Measurements from ENCODE around the gene SLC39A7. TPM values are rescaled to one million over a fixed set of nuclear protein-coding genes. Genes with fewer than 3 reads are reported as not detected.

SLC39A7 gene
- polyA plus RNA-seq, 1 experiment = 129 TPM

DNA sequence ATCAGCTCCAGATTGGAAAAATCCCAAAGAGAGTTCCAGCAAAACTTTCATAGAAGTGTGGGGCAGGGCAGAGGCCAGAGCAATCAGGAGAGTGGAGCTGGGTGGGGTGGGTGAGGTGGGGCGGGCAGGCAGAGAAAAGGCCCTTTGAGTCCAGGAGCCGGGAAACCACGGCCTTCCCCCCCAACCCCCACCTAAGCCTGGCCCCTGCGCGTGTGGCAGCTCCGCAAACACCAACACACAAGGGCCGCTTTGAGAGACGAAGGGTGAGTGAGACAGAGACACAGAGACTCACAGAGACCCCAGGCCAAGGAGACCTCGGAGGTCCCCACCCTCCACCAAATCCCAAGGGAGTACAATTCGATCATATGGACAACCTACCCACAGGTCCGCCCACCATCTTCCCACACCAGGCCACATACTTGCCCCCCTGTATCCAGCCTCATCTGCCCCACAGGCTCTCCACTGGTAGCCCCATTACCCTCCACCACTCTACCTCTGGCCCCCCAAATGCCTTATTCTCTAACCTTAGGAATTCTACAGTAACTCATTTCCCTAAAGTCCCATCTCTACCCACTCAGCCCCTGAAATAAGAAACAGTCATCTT lies 10.1 kb upstream of the SLC39A7 start:
- H3K27me3 ChIP-seq (ENCODE audit: control insufficient read depth, insufficient read depth, low read length) = peaks cover 46% of the 10 kb centered on the region
- TF ChIP-seq, protein P1, sequence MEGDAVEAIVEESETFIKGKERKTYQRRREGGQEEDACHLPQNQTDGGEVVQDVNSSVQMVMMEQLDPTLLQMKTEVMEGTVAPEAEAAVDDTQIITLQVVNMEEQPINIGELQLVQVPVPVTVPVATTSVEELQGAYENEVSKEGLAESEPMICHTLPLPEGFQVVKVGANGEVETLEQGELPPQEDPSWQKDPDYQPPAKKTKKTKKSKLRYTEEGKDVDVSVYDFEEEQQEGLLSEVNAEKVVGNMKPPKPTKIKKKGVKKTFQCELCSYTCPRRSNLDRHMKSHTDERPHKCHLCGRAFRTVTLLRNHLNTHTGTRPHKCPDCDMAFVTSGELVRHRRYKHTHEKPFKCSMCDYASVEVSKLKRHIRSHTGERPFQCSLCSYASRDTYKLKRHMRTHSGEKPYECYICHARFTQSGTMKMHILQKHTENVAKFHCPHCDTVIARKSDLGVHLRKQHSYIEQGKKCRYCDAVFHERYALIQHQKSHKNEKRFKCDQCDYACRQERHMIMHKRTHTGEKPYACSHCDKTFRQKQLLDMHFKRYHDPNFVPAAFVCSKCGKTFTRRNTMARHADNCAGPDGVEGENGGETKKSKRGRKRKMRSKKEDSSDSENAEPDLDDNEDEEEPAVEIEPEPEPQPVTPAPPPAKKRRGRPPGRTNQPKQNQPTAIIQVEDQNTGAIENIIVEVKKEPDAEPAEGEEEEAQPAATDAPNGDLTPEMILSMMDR (IDR thresholded peaks at IDR 0.05; ENCODE audit: low read depth, low read length) = no peak
- CTCF ChIA-PET = interaction anchor here (0.9 to 1.2 kb wide), 3 partner anchors 8 to 257 kb away, joined by 3 to 5 read pairs (median 4); no protein-coding TSS in a partner anchor
- POLR2A ChIA-PET = interaction anchor here (0.9 kb wide), 1 partner anchor 14 kb away, joined by 5 read pairs; the partner anchor contains the start of gene HSD17B8
- no peak overlapping the region for H3K27ac ChIP-seq (ENCODE audit: low read depth, low read length)
- DNase-seq (ENCODE audit: low read depth, low spot score) = no peak
- H3K4me3 ChIP-seq (ENCODE audit: low read depth, low read length) = no peak overlapping the region
- H3K9me3 ChIP-seq (ENCODE audit: control insufficient read depth, insufficient read depth, low read length) = no peaks in the 10 kb centered on the region; the same call in 1 of the 2 replicates

DNA sequence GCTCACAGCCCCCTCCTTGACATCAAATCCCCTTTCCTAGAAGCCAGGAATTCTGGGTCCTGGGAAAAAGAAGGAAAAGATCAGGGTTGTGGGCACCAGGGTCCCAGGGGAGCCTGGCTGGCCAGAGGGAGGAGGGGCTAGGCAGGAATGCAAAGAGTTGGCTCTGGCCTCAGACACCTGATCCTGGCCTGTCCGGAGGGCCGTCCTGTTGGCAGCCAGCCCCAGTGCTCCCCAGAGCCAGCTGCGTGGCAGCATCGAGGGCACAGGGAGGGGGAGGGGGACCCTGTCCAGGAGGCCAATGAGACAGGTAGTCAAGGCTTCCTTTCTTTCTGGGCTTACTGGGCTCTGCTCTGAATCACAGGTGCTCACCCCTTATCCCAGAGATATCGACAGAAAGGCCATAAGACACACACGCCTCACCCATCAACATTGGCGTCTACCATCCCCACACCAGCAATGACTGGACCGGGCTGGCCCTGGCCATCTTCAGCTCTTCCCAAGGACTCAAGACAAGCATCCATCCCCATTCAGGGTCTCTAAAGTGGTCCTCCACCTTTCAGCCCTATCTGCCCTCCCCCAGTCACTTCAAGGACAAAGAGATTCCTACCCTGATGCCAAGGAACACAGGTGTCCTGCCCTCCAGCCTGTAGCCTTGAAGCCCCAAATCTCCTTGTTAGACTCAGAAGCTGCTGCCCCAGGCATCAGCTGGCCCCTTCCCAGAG lies 9.1 kb upstream of the SLC39A7 start:
- no peak overlapping the region for H3K4me3 ChIP-seq (ENCODE audit: low read depth, low read length)
- no peaks in the 10 kb centered on the region; the same call in 1 of the 2 replicates for H3K9me3 ChIP-seq (ENCODE audit: control insufficient read depth, insufficient read depth, low read length)
- H3K27me3 ChIP-seq (ENCODE audit: control insufficient read depth, insufficient read depth, low read length) = peaks cover 42% of the 10 kb centered on the region
- ChIA-PET POLR2A (no interaction called here), CTCF (interaction anchor here (0.6 kb wide), 1 partner anchor 56 kb away, joined by 4 read pairs; no protein-coding TSS in a partner anchor)
- TF ChIP-seq, protein P1 (IDR thresholded peaks at IDR 0.05; ENCODE audit: low read depth, low read length) = no peak
- no peak overlapping the region for H3K27ac ChIP-seq (ENCODE audit: low read depth, low read length)
- DNase-seq (ENCODE audit: low read depth, low spot score) = no peak

DNA sequence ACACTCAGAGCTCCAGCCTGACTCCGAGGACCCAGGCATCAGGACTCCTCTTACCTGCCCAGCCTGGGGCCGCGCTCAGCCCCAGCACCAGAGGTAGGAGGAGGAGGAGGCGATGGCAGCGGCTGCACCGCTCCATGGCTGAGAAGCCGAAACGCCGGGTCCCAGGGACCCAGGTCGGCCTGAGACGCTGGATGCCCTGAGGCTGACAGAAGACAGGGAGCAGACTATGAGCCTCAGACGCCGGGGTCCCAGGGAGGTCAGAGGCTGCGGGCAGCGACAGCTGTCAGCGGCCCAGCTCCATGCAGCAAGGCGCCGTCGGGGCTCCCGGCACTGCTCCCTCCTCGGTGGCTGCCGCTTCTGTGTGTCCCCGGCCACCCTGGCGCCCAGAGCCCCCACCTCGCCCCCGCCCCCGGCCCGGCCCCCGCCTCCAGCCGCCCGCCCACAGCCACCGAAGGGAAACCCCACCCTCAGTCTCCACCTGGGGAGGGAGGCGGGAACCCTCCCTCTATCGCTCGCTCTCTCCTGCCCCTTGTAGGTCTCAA lies 8.5 kb upstream of the SLC39A7 start, which contains the start of gene COL11A2:
Gene COL11A2 (minus strand): TSS at position 363 of the 542 bp plus-strand sequence. CDS start 227 bp downstream, at position 136.
- POLR2A ChIA-PET = no interaction called here
- no peaks in the 10 kb centered on the region; the same call in 1 of the 2 replicates for H3K9me3 ChIP-seq (ENCODE audit: control insufficient read depth, insufficient read depth, low read length)
- peaks cover 37% of the 10 kb centered on the region for H3K27me3 ChIP-seq (ENCODE audit: control insufficient read depth, insufficient read depth, low read length)
- TF ChIP-seq, protein P1 (IDR thresholded peaks at IDR 0.05; ENCODE audit: low read depth, low read length) = no peak
- CTCF ChIA-PET = interaction anchor here (0.6 kb wide), 1 partner anchor 56 kb away, joined by 4 read pairs; no protein-coding TSS in a partner anchor
- DNase-seq (ENCODE audit: low read depth, low spot score) = no peak
- H3K27ac ChIP-seq (ENCODE audit: low read depth, low read length) = no peak within 1 kb of the TSS
- peak within 1 kb of the TSS; percentile 37 for H3K4me3 ChIP-seq (ENCODE audit: low read depth, low read length)

DNA sequence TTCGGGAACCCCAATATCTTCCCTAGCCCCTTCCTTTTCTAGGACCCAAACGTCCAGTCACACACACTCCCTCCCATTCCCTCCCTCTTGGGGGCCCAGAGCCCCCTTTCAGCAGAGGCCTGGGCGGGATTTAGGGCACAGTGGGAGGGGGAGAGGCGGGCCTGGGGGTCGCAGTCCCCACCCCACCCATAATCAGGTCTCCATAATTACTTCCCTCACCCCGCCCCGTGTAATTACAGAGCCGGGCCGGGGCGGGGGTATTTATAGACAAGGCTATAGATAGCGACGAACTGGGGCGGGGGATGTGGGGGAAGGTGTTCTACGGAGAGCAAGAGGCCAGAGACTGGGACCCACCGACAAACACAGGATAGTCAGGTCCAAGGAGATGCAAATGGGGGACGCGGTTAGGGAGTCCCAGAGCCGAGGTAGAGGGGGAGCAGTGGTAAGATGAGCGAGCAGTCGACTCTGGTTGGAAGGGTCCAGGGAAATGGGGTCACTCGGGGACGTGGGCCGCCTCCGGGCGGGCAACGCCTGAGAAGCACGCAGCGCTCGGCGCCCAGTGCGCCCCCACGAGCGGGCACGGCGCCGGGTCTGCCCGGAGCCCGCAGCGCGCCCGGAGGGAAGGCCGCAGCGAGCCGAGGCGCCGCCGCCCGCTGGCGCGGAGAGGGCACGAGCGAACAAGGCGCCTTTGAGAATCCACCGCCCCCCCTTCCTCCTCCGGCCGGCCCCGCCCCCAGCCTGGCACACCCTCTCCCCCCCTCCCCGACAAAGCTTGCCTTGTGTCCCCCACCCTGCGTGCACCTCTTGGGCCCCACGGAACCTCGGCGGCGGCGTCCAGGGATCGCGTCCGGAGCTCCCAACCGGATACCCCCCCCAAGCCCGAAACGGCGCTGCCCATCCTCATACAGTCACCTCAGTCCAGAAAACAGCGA lies 7.7 kb upstream of the SLC39A7 start:
- ChIA-PET POLR2A (no interaction called here), CTCF (no interaction called here)
- DNase-seq (ENCODE audit: low read depth, low spot score) = no peak
- H3K9me3 ChIP-seq (ENCODE audit: control insufficient read depth, insufficient read depth, low read length) = no peaks in the 10 kb centered on the region; the same call in 1 of the 2 replicates
- TF ChIP-seq, protein P1 (IDR thresholded peaks at IDR 0.05; ENCODE audit: low read depth, low read length) = no peak
- peak overlapping the region; percentile 37 for H3K4me3 ChIP-seq (ENCODE audit: low read depth, low read length)
- H3K27me3 ChIP-seq (ENCODE audit: control insufficient read depth, insufficient read depth, low read length) = peaks cover 37% of the 10 kb centered on the region
- no peak overlapping the region for H3K27ac ChIP-seq (ENCODE audit: low read depth, low read length)

Data from AG04450 (cell line).